ENCODE results near the gene MAB21L3. TPM values are rescaled to one million over a fixed set of nuclear protein-coding genes. Genes with fewer than 3 reads are reported as not detected.

Gene MAB21L3
- total and polyA plus RNA-seq, 2 donors (not counting 3 experiments of a cell fraction or from before 2014, with no cell fraction given), result not detected

GRCh38 chr1:116127848-116128540 lies 16.8 kb downstream of the MAB21L3 start:
- intact Hi-C loops (cut with micrococcal nuclease) (no loop called here), dilution Hi-C loops (cut with MboI; ENCODE audit: extremely low pct_ligation_motif_present, low sequenced_read_pairs) (no loop called here)
- H3K9me1 ChIP-seq (replicated peaks; ENCODE audit: control insufficient read depth, extremely low read depth, insufficient read depth, low read length), result no peaks in the 10 kb centered on the region
- ChIA-PET POLR2A (no interaction called here), CTCF (no interaction called here)
- no peak overlapping the region for H3K9ac ChIP-seq (replicated peaks; ENCODE audit: extremely low read depth, insufficient read depth, low read length)
- H4K20me1 ChIP-seq (replicated peaks; ENCODE audit: control insufficient read depth, extremely low read depth, insufficient read depth, low read length), result no peaks in the 10 kb centered on the region
- no peaks in the 10 kb centered on the region for H3K79me2 ChIP-seq (ENCODE audit: control insufficient read depth, insufficient read depth, low read length)
- H3K4me3 ChIP-seq (replicated peaks in 1 of 3; ENCODE audit: insufficient read depth in 1 of 3, low read depth in 1 of 3, low read length in 3 of 3), result no peak overlapping the region
- H3K9me3 ChIP-seq (replicated peaks; ENCODE audit: control insufficient read depth, insufficient read depth, low read length), result no peaks in the 10 kb centered on the region
- no peak for DNase-seq (ENCODE audit: low read depth, low spot score)
- no peak overlapping the region for H3K27ac ChIP-seq (ENCODE audit: insufficient read depth, low read depth, low read length)
- no peak for FAIRE-seq
- no peak overlapping the region for H2AFZ ChIP-seq (ENCODE audit: low read depth, low read length)
- H3K27me3 ChIP-seq (ENCODE audit: control insufficient read depth in 2 of 2, insufficient read depth in 2 of 2, low read length in 2 of 2), result peaks cover 4 to 6% of the 10 kb centered on the region in 2 experiments
- H3K4me2 ChIP-seq (ENCODE audit: insufficient read depth, low read length), result no peak overlapping the region
- BruUV-seq (replicated peaks), result no TSS peak
- no peak for TF ChIP-seq GATA2 (IDR thresholded peaks at IDR 0.05; ENCODE audit: insufficient read depth, insufficient read length, low read depth, low read length)
- TF ChIP-seq, protein P1, sequence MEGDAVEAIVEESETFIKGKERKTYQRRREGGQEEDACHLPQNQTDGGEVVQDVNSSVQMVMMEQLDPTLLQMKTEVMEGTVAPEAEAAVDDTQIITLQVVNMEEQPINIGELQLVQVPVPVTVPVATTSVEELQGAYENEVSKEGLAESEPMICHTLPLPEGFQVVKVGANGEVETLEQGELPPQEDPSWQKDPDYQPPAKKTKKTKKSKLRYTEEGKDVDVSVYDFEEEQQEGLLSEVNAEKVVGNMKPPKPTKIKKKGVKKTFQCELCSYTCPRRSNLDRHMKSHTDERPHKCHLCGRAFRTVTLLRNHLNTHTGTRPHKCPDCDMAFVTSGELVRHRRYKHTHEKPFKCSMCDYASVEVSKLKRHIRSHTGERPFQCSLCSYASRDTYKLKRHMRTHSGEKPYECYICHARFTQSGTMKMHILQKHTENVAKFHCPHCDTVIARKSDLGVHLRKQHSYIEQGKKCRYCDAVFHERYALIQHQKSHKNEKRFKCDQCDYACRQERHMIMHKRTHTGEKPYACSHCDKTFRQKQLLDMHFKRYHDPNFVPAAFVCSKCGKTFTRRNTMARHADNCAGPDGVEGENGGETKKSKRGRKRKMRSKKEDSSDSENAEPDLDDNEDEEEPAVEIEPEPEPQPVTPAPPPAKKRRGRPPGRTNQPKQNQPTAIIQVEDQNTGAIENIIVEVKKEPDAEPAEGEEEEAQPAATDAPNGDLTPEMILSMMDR (IDR thresholded peaks at IDR 0.05; ENCODE audit: extremely low read depth in 1 of 2, insufficient read depth in 1 of 2, low read depth in 1 of 2, low read length in 2 of 2), result no peak
- TF ChIP-seq POLR2AphosphoS5 (IDR thresholded peaks at IDR 0.05; ENCODE audit: insufficient read depth, low read depth, low read length), result no peak
- no peak for TF ChIP-seq MYC (IDR thresholded peaks at IDR 0.05; ENCODE audit: low read depth, low read length)
- no peak for TF ChIP-seq JUN (IDR thresholded peaks at IDR 0.05; ENCODE audit: borderline replicate concordance, insufficient read depth, insufficient read length, low read depth)
- no peak for TF ChIP-seq POLR2A (IDR thresholded peaks at IDR 0.05; ENCODE audit: low read depth, low read length)
- no peak for TF ChIP-seq EZH2 (IDR thresholded peaks at IDR 0.05; ENCODE audit: borderline replicate concordance, low read depth, low read length, severe bottlenecking)
- TF ChIP-seq FOS (IDR thresholded peaks at IDR 0.05; ENCODE audit: borderline replicate concordance, insufficient read depth, low read length), result no peak
- TF ChIP-seq, protein P2, sequence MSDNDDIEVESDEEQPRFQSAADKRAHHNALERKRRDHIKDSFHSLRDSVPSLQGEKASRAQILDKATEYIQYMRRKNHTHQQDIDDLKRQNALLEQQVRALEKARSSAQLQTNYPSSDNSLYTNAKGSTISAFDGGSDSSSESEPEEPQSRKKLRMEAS (IDR thresholded peaks at IDR 0.05; ENCODE audit: insufficient read depth, insufficient read length), result no peak
- H3K4me1 ChIP-seq (ENCODE audit: control insufficient read depth, extremely low read depth, insufficient read depth, low read length), result no peaks in the 10 kb centered on the region
- no peaks in the 10 kb centered on the region for H3K36me3 ChIP-seq (ENCODE audit: control insufficient read depth in 2 of 2, extremely low read depth in 1 of 2, insufficient read depth in 2 of 2, low read length in 2 of 2)

All from endothelial cell of umbilical vein (primary cell).